Retina (tissue), 1 donor: ENCODE data around the gene MRPS35.
A peak's percentile ranks its signal among the peaks of the same experiment; 100 is the strongest.

Experiments
- DNase-seq: peaks from one replicate; pipeline ENCODE4 v3.0.0-alpha.2; 2016

MRPS35 gene

GRCh38 chr12:27778206-27778605 lies 67.6 kb downstream of the MRPS35 start:
- DNase-seq: no peak

GRCh38 chr12:27779416-27779919 lies 68.8 kb downstream of the MRPS35 start:
- DNase-seq: peak; percentile 89

DNA sequence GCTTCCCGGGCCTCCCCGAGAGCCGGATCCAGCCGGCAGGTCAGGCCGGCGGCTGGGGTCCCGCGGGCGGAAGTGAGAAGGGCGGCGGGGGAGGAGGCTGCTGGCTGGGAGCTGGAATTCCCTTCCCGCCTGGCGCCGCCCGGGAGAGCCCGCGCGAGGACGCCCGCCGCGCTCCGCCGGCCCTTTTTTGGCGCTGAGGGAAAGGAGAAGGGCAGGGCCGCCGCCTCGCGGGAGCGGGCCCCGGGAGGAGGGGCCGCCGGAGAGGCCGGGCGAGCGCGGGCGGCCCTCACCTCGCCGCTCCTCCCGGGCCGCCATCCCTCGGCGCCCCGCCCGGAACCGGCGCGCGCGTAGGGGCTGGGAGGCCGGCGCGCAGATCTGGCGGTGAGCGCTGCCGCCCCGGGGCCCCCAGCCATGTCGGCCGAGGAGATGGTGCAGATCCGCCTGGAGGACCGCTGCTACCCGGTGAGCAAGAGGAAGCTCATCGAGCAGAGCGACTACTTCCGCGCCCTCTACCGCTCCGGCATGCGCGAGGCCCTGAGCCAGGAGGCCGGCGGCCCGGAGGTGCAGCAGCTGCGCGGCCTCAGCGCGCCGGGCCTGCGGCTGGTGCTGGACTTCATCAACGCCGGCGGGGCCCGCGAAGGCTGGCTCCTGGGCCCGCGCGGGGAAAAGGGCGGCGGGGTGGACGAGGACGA lies 69.4 kb downstream of the MRPS35 start, which contains the start of the genes KLHL42 and MANSC4:
Gene KLHL42, plus strand, starts transcription at position 314 of the 692 bp plus-strand sequence. Its CDS starts 98 bp downstream, at position 412.
Gene MANSC4, minus strand, starts transcription at position 317 of the 692 bp plus-strand sequence. CDS start 8,960 bp downstream, outside the sequence.
- DNase-seq: peak; percentile 91

GRCh38 chr12:27780612-27781408 lies 70.2 kb downstream of the MRPS35 start:
- no peak for DNase-seq

DNA sequence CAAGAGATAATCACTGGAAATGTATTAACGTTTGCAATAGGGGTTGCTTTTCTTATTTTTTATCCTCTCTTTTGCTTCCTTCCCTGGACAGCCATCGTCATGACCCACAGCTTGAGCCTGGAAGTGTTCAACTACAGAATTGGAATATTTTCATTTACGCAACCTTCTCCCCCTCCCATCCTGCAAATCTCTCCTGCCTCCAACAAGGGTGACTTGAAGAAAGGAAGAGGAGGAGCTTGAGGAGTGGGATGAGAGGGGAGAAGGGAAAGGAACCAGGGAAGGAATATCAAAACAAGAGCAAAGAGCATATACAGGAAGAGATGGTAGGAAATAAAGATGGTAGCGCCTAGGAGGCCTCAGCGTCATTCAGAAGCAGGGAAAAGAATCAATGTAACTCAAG lies 71.0 kb downstream of the MRPS35 start:
- peak; percentile 25 for DNase-seq

DNA sequence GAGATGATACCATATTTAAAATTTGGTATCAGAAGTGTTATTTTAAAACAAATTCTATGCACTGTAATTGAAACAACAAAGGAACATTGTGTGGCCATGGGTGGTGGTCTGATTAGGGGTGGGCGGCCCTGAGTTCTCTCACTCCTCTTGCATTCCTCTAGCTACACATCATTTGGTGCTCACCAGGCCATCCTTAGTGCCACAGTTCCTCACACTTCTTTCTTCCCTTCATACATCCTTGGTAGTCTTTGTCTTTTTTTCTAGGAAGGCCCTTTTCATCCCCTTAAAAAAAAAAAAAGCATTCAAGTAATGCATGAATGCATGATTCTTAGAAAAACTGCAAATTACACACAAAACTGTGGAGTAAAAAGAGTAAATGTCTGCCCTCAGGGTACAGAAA lies 71.8 kb downstream of the MRPS35 start:
- DNase-seq: no peak

GRCh38 chr12:27785882-27786570 lies 75.4 kb downstream of the MRPS35 start:
- DNase-seq: no peak

DNA sequence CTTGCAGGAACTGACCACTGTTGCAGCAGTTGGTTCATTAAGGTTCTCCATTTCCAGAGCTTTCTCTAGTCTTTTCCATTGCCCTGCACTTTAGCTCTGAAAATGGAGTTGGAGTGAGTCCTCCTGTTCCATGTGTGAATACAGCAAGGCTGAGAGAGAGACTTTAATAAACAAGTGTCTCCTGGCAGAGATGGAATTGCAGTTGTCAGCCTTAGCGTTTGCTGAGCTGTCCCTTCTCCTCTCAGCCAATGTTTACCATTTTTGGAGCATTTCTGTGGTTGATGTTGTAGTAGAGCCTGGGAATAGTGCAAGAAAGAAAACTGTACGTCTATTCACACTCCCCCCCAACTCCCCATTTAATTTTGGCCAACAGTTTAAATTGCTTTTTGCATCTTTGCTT lies 76.9 kb downstream of the MRPS35 start:
- DNase-seq: no peak

- DNase-seq: no peak
These were observed 79.5 kb downstream of the MRPS35 start for GRCh38 chr12:27790179-27790578.

GRCh38 chr12:27794818-27795584 lies 84.4 kb downstream of the MRPS35 start:
- DNase-seq: no peak

GRCh38 chr12:27796128-27796527 lies 85.5 kb downstream of the MRPS35 start:
- DNase-seq: no peak

DNA sequence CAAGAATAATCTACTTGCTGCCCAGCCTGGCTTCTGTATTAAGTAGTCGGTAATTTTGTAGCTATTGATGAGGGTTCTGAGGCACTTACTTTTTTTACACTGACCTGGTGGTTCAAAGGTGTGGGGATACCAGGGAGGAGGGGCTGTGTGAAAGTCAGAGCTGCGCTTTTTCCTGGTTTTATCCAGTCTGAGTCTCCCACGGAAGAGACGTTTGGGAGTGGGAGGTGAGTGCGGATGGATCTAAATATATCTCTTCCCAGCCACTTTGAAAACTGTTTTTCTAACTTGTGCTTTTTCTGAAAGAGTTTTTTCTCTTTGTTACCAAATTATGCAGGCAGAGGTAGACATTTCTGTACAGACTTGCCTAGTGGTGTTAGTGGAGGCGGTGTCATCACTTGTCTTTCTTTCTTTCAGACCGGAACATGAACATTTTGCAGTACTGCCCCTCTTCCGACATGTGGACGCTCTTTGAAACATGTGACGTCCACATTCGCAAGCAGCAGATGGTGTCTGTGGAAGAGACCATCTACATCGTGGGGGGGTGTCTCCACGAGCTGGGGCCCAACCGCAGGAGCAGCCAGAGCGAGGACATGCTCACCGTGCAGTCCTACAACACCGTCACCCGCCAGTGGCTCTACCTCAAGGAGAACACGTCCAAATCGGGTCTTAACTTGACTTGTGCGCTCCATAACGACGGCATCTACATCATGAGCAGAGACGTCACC lies 86.8 kb downstream of the MRPS35 start:
- DNase-seq: no peak

DNA sequence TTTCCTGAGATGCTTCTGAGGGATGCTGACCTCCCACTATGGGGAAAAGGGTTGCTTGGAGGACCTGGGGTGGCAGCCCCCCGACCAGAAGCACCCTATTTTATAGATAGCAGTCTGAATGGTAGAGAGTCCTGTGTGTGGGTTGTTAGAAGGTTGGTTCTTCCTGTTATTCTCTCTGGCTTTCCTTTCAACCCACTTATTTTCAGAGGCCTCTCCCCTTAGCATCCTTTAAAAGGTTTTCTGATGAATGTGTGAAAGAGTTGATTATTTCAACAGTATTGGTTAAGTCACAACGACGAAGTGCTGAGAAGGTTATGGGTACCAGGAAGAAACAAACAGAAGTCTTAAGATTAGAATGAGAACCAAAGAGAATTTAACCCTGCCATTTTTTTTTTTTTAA lies 90.2 kb downstream of the MRPS35 start:
- DNase-seq: no peak

- no peak for DNase-seq
These were observed 91.0 kb downstream of the MRPS35 start for GRCh38 chr12:27801630-27802029.

DNA sequence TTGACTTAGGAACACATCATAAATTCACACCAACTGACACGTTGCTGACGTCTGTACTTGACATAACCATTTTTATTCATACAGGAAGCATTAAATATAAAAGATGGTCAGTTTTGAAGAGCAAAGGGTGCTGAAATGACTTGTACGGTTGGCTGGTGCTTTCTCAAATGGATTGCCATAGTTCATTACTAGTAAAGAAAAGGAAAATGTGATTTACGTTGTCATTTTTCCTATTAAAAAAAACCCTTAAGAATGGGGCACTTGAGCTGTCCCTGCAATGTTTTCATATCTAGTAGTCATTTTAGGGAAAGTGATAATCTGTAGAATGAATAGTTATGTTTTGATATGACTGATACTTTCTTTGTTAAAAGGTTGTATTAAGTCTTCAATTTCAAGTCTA lies 91.9 kb downstream of the MRPS35 start:
- DNase-seq: no peak

- no peak for DNase-seq
These were observed 92.3 kb downstream of the MRPS35 start for GRCh38 chr12:27802936-27803335.

DNA sequence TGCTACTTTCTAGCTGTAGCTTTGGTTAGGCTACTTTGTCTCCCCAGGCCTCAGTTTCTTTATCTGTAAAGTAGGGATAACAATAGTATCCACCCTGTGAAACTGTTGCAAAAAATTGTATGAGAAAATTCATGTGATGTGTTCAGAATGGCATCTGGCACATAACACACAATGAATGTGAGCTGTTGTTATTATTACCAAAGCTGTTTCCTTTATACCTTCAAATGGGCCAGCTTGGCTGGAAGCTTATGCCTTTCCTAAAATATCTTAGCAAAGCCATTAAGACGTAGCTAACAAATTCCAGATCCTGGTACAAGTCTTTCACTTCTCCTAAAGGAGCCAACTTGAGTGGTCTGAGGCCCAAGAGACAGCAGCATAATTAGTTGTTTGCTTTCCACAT lies 94.6 kb downstream of the MRPS35 start:
- no peak for DNase-seq
